ENCODE results near the gene FBXL7. TPM values are rescaled to one million over a fixed set of nuclear protein-coding genes. Genes with fewer than 3 reads are reported as not detected.

FBXL7 gene
- polyA plus RNA-seq, 3 donors, result not detected

DNA sequence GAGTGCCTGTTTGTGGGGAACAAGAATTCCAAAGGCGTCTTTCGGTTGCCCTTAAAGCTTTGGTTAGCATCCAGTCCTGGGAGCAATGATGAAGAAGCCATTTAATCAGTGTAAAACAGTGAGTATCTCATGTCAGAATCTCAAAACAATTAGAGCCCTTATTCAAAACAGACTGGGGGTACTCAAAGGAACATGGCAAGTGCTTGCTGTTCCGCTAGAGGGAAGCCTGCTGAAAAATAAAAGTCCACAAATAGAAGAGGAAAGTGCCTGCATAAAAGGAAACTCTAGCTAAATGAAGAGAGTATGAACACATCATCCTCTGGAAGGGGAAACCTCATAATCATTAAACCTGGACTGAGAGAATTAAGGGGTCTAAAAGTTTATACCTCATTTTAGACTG, 26.4 kb downstream of the FBXL7 start:
- no peaks in the 10 kb centered on the region for H3K4me1 Mint-ChIP-seq
- Histone ChIP-seq H3K27me3 (ENCODE audit: control insufficient read depth in 2 of 2, insufficient read depth in 2 of 2, low read length in 2 of 2) (no peaks in the 10 kb centered on the region), H3K4me2 (replicated peaks; ENCODE audit: extremely low read depth, low read length, poor library complexity, severe bottlenecking) (no peak overlapping the region), H3K27ac (ENCODE audit: low read depth in 1 of 2, low read length in 2 of 2) (no peak overlapping the region), H3K4me1 (ENCODE audit: control insufficient read depth in 1 of 2, insufficient read depth in 2 of 2, low read length in 2 of 2) (no peaks in the 10 kb centered on the region), H3K4me3 (replicated peaks in 1 of 3; ENCODE audit: low read depth in 2 of 3, low read length in 3 of 3) (no peak overlapping the region), H2AFZ (ENCODE audit: insufficient read depth, low read depth, low read length, poor library complexity, severe bottlenecking) (no peak overlapping the region), H4K20me1 (ENCODE audit: insufficient read depth, low read length) (no peaks in the 10 kb centered on the region), H3K9me3 (replicated peaks in 1 of 2; ENCODE audit: control insufficient read depth in 1 of 2, insufficient read depth in 1 of 2, low read length in 2 of 2) (peaks cover 4 to 7% of the 10 kb centered on the region in 2 donors), H3K79me2 (ENCODE audit: insufficient read depth, low read length) (no peaks in the 10 kb centered on the region), H3K9ac (ENCODE audit: insufficient read depth, low read length, poor library complexity, severe bottlenecking) (no peak overlapping the region), H3K36me3 (replicated peaks in 1 of 2; ENCODE audit: control insufficient read depth in 1 of 2, insufficient read depth in 2 of 2, low read length in 2 of 2) (no peaks in the 10 kb centered on the region)
- intact Hi-C loops (cut with micrococcal nuclease), result no loop called here
- H3K27me3 Mint-ChIP-seq (ENCODE audit: low read depth in 3 of 3), result no peaks in the 10 kb centered on the region
- H3K27ac Mint-ChIP-seq, result no peak overlapping the region
- WGBS (ENCODE audit: insufficient coverage), result no CpG with 5 or more reads among the region's 3 CpGs
- no peak for TF ChIP-seq CTCF (IDR thresholded peaks at IDR 0.05)
- no peak overlapping the region for H3K4me3 Mint-ChIP-seq
- H3K36me3 Mint-ChIP-seq, result no peaks in the 10 kb centered on the region
- H3K9me3 Mint-ChIP-seq, result peaks cover 0 to 18% (median 7%) of the 10 kb centered on the region in 7 donors
- no peak for DNase-seq

DNA sequence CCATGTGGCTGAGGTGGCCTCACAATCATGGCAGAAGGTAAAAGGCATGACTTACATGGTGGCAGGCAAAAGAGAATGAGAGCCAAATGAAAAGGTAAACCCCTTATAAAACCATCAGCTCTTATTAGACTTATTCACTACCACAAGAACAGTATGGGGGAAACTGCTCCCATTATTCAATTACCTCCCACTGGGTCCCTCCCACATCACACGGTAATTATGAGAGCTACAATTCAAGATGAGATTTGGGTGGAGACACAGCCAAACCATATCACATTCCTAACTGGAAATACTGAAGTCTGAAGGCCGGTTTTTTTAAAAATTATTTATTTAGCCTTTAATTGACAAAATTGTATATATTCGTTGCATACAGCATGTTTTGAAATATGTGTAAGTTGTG, 28.5 kb downstream of the FBXL7 start:
- Histone ChIP-seq H3K4me2 (replicated peaks; ENCODE audit: extremely low read depth, low read length, poor library complexity, severe bottlenecking) (no peak overlapping the region), H3K36me3 (replicated peaks in 1 of 2; ENCODE audit: control insufficient read depth in 1 of 2, insufficient read depth in 2 of 2, low read length in 2 of 2) (no peaks in the 10 kb centered on the region), H2AFZ (ENCODE audit: insufficient read depth, low read depth, low read length, poor library complexity, severe bottlenecking) (no peak overlapping the region), H3K27ac (ENCODE audit: low read depth in 1 of 2, low read length in 2 of 2) (no peak overlapping the region), H3K27me3 (ENCODE audit: control insufficient read depth in 2 of 2, insufficient read depth in 2 of 2, low read length in 2 of 2) (no peaks in the 10 kb centered on the region), H3K79me2 (ENCODE audit: insufficient read depth, low read length) (no peaks in the 10 kb centered on the region), H3K9me3 (replicated peaks in 1 of 2; ENCODE audit: control insufficient read depth in 1 of 2, insufficient read depth in 1 of 2, low read length in 2 of 2) (peaks cover 3 to 11% of the 10 kb centered on the region in 2 donors), H4K20me1 (ENCODE audit: insufficient read depth, low read length) (no peaks in the 10 kb centered on the region), H3K4me1 (ENCODE audit: control insufficient read depth in 1 of 2, insufficient read depth in 2 of 2, low read length in 2 of 2) (no peaks in the 10 kb centered on the region), H3K9ac (ENCODE audit: insufficient read depth, low read length, poor library complexity, severe bottlenecking) (no peak overlapping the region), H3K4me3 (replicated peaks in 1 of 3; ENCODE audit: low read depth in 2 of 3, low read length in 3 of 3) (no peak overlapping the region)
- no peak for DNase-seq
- Mint-ChIP-seq H3K27me3 (ENCODE audit: low read depth in 3 of 3) (peaks cover 0 to 2% (median 0%) of the 10 kb centered on the region in 3 donors), H3K27ac (no peak overlapping the region), H3K4me1 (no peaks in the 10 kb centered on the region), H3K9me3 (peaks cover 4 to 16% (median 6%) of the 10 kb centered on the region in 7 donors), H3K4me3 (no peak overlapping the region), H3K36me3 (no peaks in the 10 kb centered on the region)
- intact Hi-C loops (cut with micrococcal nuclease), result no loop called here
- whole genome bisulfite sequencing (ENCODE audit: insufficient coverage), result no CpG with 5 or more reads among the region's 3 CpGs
- no peak for TF ChIP-seq CTCF (IDR thresholded peaks at IDR 0.05)

Measured in CD14-positive monocyte (primary cell).